ENCODE results near the gene PPP1R11. TPM values are rescaled to one million over a fixed set of nuclear protein-coding genes. Genes with fewer than 3 reads are reported as not detected.

The PPP1R11 gene
- total RNA-seq, 1 experiment from 2014 or later: 23.8 TPM

DNA sequence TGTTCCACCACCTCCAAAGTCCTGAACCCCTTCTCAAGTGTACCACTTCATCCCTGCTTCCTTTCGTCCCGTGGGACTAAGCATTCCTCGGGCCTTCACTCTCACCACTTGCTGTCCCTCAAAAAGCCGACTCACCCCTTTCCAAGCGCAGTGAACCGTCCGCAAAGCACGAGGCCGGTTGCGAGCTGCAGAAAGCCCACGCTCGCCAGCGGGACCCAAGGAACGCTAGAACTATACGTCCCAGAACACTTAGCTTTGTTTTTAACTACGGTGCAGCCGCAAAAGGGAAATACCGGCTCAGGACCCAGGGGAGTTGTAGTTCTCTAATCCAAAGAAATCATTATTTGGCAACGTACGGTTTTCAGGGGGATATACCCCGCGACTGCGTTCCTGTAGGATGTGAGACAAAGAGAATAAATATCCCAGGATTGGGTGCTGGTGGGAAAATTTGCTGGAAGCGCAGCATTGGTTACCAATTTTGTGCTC, 6.3 kb upstream of the PPP1R11 start:
- no peaks in the 10 kb centered on the region for H3K27me3 Mint-ChIP-seq (ENCODE audit: low read depth)
- Histone ChIP-seq H3K9ac (ENCODE audit: extremely low read depth, insufficient read length, low read length) (peak overlapping the region; percentile 63), H3K4me1 (ENCODE audit: insufficient read depth, low read length) (0 out of 2 replicates have a peak, but pooled peaks cover 4% of the 10 kb centered on the region), H3K23ac (ENCODE audit: insufficient read length, low read depth, low read length) (no peak overlapping the region), H2BK12ac (ENCODE audit: insufficient read length, low read depth, low read length) (no peak overlapping the region), H3K56ac (ENCODE audit: insufficient read length, low read depth, low read length) (no peak overlapping the region), H2AK5ac (ENCODE audit: insufficient read length, low read length) (no peak overlapping the region), H3K4ac (ENCODE audit: low read depth, low read length) (no peak overlapping the region; the same call in 1 of the 2 replicates), H3K4me2 (ENCODE audit: insufficient read depth, insufficient read length, low read length) (peak overlapping the region; percentile 86), H4K8ac (replicated peaks; ENCODE audit: insufficient read length, low read depth, low read length) (no peak overlapping the region), H3K27me3 (ENCODE audit: insufficient read depth, low read length) (no peaks in the 10 kb centered on the region), H3K79me2 (ENCODE audit: insufficient read depth, low read length) (no peaks in the 10 kb centered on the region), H3K79me1 (ENCODE audit: insufficient read depth, low read depth, low read length, poor library complexity, severe bottlenecking) (no peaks in the 10 kb centered on the region), H4K5ac (ENCODE audit: insufficient read length, low read depth, low read length) (peak overlapping the region; percentile 63), H3K14ac (ENCODE audit: insufficient read depth, low read length) (peak overlapping the region; percentile 30; the same call in 1 of the 2 replicates), H3K23me2 (ENCODE audit: insufficient read length, low read depth, low read length, poor library complexity, severe bottlenecking) (peaks cover 16% of the 10 kb centered on the region), H3T11ph (ENCODE audit: low read length) (no peak overlapping the region), H2BK15ac (ENCODE audit: low read depth, low read length) (no peak overlapping the region), H3K18ac (ENCODE audit: insufficient read length, low read depth, low read length) (peak overlapping the region; percentile 77), H2BK20ac (ENCODE audit: low read depth, low read length, poor library complexity, severe bottlenecking) (no peak overlapping the region), H2AFZ (ENCODE audit: low read length) (peak overlapping the region; percentile 12), H4K91ac (ENCODE audit: insufficient read length, low read depth, low read length) (no peak overlapping the region), H3K27ac (ENCODE audit: insufficient read length, low read depth, low read length) (no peak overlapping the region), H2BK5ac (ENCODE audit: insufficient read length, low read length) (no peak overlapping the region), H3K9me3 (ENCODE audit: control insufficient read depth, low read depth, low read length) (no peaks in the 10 kb centered on the region), H4K20me1 (ENCODE audit: control insufficient read depth, insufficient read depth, insufficient read length) (no peaks in the 10 kb centered on the region), H2BK120ac (ENCODE audit: low read depth, low read length, poor library complexity, severe bottlenecking) (no peak overlapping the region)
- TF ChIP-seq, protein P1, sequence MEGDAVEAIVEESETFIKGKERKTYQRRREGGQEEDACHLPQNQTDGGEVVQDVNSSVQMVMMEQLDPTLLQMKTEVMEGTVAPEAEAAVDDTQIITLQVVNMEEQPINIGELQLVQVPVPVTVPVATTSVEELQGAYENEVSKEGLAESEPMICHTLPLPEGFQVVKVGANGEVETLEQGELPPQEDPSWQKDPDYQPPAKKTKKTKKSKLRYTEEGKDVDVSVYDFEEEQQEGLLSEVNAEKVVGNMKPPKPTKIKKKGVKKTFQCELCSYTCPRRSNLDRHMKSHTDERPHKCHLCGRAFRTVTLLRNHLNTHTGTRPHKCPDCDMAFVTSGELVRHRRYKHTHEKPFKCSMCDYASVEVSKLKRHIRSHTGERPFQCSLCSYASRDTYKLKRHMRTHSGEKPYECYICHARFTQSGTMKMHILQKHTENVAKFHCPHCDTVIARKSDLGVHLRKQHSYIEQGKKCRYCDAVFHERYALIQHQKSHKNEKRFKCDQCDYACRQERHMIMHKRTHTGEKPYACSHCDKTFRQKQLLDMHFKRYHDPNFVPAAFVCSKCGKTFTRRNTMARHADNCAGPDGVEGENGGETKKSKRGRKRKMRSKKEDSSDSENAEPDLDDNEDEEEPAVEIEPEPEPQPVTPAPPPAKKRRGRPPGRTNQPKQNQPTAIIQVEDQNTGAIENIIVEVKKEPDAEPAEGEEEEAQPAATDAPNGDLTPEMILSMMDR (conservative IDR thresholded peaks at IDR 0.05): no peak
- peaks cover 1 to 10% (median 10%) of the 10 kb centered on the region in 3 experiments; a peak in 6 of 7 replicates for H3K36me3 Mint-ChIP-seq (ENCODE audit: insufficient read depth in 1 of 3, low read depth in 3 of 3)
- peaks cover 8 to 16% of the 10 kb centered on the region in 2 experiments for H3K4me1 Mint-ChIP-seq
- peak overlapping the region; percentile 95 to 97 for H3K4me3 Mint-ChIP-seq
- WGBS (ENCODE audit: extremely low coverage, insufficient read length, low lambda C conversion rate): no CpG with 5 or more reads among the region's 24 CpGs
- no peak for DNase-seq
- no peaks in the 10 kb centered on the region; a peak in 1 of 5 replicates for H3K9me3 Mint-ChIP-seq
- peak overlapping the region; percentile 76 to 98 (median 98) for H3K27ac Mint-ChIP-seq
